Erythroblast (primary cell): ENCODE measurements around the gene CFAP97D1.
"Not testable (repeated sequence)": the region's sequence is repeated elsewhere in the genome, so short reads cannot be mapped to it uniquely, and the experiment has no call there.

Source experiments
- DNase-seq, 2 experiments: peaks; one replicate each; lab custom pipeline; 2025; lab: John Stamatoyannopoulos, UW
- GATA1 ChIP-seq: IDR thresholded peaks from 2 replicates; pipeline ENCODE4 v1.6.1; 2011; ENCODE audit warnings: low read depth, mild to moderate bottlenecking, control low read depth, low read length, moderate library complexity
- POLR2A ChIP-seq: IDR thresholded peaks from 2 replicates; pipeline ENCODE4 v1.6.1; 2011; ENCODE audit warnings: mild to moderate bottlenecking, low read length

Gene CFAP97D1

GRCh38 chr17:43791589-43791988 lies 11.4 kb downstream of the CFAP97D1 start:
- DNase-seq: no peak
- TF ChIP-seq GATA1 (no peak), POLR2A (no peak)

- not testable (repeated sequence) for DNase-seq
Observed at GRCh38 chr17:43792668-43793067, 12.4 kb downstream of the CFAP97D1 start.

DNA sequence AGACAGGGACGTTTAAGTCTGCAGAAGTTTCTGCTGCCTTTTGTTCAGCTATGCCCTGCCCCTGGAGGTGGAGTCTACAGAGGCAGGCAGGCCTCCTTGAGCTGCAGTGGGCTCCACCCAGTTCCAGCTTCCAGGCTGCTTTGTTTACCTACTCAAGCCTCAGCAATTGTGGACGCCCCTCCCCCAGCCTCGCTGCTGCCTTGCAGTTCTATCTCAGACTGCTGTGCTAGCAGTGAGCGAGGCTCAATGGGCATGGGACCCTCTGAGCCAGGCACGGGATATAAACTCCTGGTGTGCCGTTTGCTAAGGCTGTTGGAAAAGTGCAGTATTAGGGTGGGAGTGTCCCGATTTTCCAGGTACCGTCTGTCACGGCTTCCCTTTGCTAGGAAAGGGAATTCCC lies 17.8 kb downstream of the CFAP97D1 start:
- not testable (repeated sequence) for DNase-seq

DNA sequence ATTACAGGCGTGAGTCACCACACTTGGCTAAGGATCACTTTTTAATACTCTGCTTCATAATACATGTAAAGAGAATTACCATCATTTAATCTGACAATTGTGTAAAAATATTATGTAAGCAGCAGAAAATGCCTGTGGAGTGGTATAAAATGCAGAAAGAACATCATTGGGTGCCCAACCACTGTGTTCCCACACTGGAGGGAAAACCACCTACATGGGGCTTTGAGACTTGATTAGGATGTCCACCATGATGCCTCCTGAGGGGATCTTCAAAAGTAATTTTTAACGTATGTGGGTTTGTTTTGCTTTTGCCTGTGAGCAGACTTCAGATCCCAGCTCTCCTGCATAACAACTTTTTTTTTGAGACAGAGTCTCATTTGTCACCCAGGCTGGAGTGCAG lies 18.8 kb downstream of the CFAP97D1 start:
- no peak for DNase-seq
- no peak for TF ChIP-seq POLR2A
- TF ChIP-seq GATA1: no peak

- DNase-seq: no peak
- TF ChIP-seq GATA1: no peak
- no peak for TF ChIP-seq POLR2A
Observed at GRCh38 chr17:43800736-43801135, 20.5 kb downstream of the CFAP97D1 start.

- DNase-seq: no peak
- TF ChIP-seq POLR2A (no peak), GATA1 (no peak)
Observed at GRCh38 chr17:43801844-43802243, 21.6 kb downstream of the CFAP97D1 start.

- DNase-seq: no peak
- no peak for TF ChIP-seq POLR2A
- TF ChIP-seq GATA1: no peak
Observed at GRCh38 chr17:43803758-43804157, 23.5 kb downstream of the CFAP97D1 start.

- TF ChIP-seq POLR2A (no peak), GATA1 (no peak)
Observed at GRCh38 chr17:43805117-43805516, 24.9 kb downstream of the CFAP97D1 start.

GRCh38 chr17:43808076-43808475 lies 27.8 kb downstream of the CFAP97D1 start:
- TF ChIP-seq POLR2A (no peak), GATA1 (no peak)
- no peak for DNase-seq

More at GRCh38 chr17:43805117-43805516, 24.9 kb downstream of the CFAP97D1 start:
- no peak for DNase-seq

DNA sequence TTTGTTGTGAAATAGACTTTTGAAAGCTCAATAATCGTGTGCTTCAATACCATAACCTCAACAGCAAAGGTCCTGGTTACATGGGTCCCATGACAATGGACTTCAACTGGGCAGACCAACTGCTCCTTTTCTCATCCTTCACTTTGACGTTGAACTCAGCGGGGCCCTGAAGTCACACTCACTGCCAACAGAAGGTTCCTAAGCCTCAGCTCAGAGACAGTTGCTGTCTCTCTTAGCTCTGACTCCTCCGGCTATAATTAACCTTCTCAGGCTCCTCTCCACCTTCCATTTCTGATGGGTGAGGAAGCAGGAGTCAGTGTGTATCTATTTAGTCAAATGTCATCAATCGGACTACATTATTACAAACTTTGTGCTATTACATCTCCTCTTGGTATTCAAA lies 28.9 kb downstream of the CFAP97D1 start:
- TF ChIP-seq POLR2A (no peak), GATA1 (no peak)
- DNase-seq: no peak

DNA sequence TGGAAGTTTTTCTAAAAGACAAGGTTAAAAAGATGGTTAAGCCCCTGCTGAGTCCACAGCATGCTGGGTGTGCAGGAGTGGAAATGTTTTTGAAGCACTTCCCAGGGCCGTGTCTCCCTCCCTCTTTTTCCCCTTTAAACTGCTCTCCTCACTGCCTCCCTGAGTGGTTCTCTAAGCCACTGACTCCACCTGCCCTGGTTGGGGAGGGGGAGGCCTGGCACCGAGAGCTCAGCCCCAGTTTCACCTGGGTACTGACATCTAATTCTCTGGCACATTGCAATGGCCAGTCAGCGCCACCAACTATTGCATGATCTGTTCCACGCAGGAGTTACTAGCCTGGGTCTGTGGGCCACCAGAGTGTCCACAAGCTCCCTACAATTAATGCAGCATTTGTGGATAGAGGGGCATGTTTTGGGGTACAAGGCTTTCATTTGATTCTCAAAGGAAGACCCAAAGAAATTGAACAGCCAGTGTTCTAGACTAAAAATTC lies 30.0 kb downstream of the CFAP97D1 start:
- TF ChIP-seq GATA1 (no peak), POLR2A (no peak)
- no peak for DNase-seq

- TF ChIP-seq POLR2A: no peak
- no peak for TF ChIP-seq GATA1
- no peak for DNase-seq
Observed at GRCh38 chr17:43810823-43811222, 30.6 kb downstream of the CFAP97D1 start.

- no peak for DNase-seq
Observed at GRCh38 chr17:43812396-43813265, 32.4 kb downstream of the CFAP97D1 start.

GRCh38 chr17:43813386-43813785 lies 33.2 kb downstream of the CFAP97D1 start:
- TF ChIP-seq POLR2A (no peak), GATA1 (no peak)
- DNase-seq: no peak

More at GRCh38 chr17:43812396-43813265, 32.4 kb downstream of the CFAP97D1 start:
- TF ChIP-seq POLR2A (no peak), GATA1 (no peak)

GRCh38 chr17:43814026-43814425 lies 33.8 kb downstream of the CFAP97D1 start:
- no peak for TF ChIP-seq GATA1
- TF ChIP-seq POLR2A: no peak
- DNase-seq: no peak

DNA sequence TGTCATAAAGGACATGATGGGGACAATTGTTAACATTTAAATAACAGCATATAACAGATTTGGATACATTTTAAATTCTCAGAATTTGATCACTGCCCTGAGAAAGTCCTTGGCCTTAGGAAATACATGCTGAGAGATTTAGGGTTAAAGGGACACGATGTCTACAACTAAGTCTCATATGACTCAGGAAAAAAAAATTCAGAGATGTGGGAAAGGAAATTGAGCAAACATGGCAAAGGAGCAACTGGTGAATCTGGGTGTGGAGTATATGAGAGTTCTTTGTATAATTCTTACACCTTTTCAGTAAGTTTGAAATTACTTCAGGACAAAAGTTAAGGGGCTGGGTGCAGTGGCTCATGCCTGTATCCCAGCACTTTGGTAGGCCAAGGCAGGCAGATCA lies 34.5 kb downstream of the CFAP97D1 start:
- no peak for TF ChIP-seq GATA1
- no peak for TF ChIP-seq POLR2A
- DNase-seq: no peak
